ENCODE measurements around the gene BMP6.

- TF ChIP-seq CTCF (IDR thresholded peaks at IDR 0.05; ENCODE audit: poor library complexity, severe bottlenecking) (no peak), SMC3 (conservative IDR thresholded peaks at IDR 0.05; ENCODE audit: poor library complexity) (no peak)
Measured at GRCh38 chr6:7803214-7803613, 77.3 kb downstream of the BMP6 start.

All from neural cell (in vitro differentiated cells).